PFSK-1 (cell line): ENCODE results near the gene ASB12.

Experiments
- SIN3A ChIP-seq: IDR thresholded peaks from 2 replicates; pipeline ENCODE4 v1.6.1; 2012; ENCODE audit warnings: mild to moderate bottlenecking, low read length, moderate library complexity, borderline replicate concordance; ENCODE audit not compliant: insufficient read depth
- TAF1 ChIP-seq: IDR thresholded peaks from 2 replicates; pipeline ENCODE4 v1.6.1; 2012; ENCODE audit warnings: low read length, control low read depth, borderline replicate concordance; ENCODE audit not compliant: insufficient read depth

DNA sequence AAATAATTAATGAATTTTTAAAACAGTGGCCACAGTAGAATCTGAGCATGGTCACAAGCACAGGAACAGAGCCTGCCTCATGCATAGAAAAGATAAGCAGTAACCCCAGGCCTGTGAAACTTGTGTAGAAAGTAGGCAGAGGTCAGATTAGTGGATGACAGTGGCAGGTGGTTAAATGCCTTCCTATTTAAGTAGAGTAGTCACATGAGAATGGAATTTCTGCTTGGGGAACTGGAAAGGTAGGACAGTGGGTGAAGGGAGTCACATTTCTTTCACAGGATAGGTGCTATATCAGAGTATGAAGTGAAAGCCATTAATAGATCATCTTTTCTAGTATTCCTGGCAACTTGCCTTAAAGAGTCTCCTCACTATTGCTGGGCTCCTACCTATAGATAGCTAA lies 34.9 kb upstream of the ASB12 start:
- TF ChIP-seq SIN3A (no peak), TAF1 (no peak)
